OCI-LY7 (cell line): Measurements from ENCODE around the gene ID3. TPM values are rescaled to one million over a fixed set of nuclear protein-coding genes. Genes with fewer than 3 reads are reported as not detected.

Source experiments
- Bru-seq: library from RNA; stranded (reverse); fragments of 400-500 nt; gene quantifications from one replicate; lab custom pipeline; 2021; lab: Mats Ljungman, UMichigan
- BruChase-seq, 2 experiments: library from RNA; stranded (reverse); fragments of 400-500 nt; gene quantifications; one replicate each; lab custom pipeline; 2021; lab: Mats Ljungman, UMichigan
- BruUV-seq: library from RNA; stranded (reverse); fragments of 400-500 nt; replicated peaks from 2 replicates; lab custom pipeline; 2021; lab: Mats Ljungman, UMichigan
- CTCF ChIA-PET: fragments of 300-600 bp; sonication (Branson Sonifier 250); formaldehyde crosslinking; loops from one replicate; lab custom pipeline; 2022; ENCODE audit warnings: antibody characterized with exemption; ENCODE audit not compliant: unreplicated experiment; lab: Charles Lee
- POLR2A ChIA-PET: fragments of 300-600 bp; sonication (Branson Sonifier 250); formaldehyde crosslinking; loops from one replicate; lab custom pipeline; 2022; ENCODE audit warnings: antibody characterized with exemption; lab: Charles Lee
- DNase-seq: peaks from one replicate; pipeline ENCODE4 v3.0.0-alpha.2; 2015; ENCODE audit warnings: low spot score
- H2AFZ ChIP-seq: fragments of 200-600 bp; sonication (generic), shearing (Covaris generic); 2 replicates; pipeline ENCODE4 v1.6.1; 2014; ENCODE audit warnings: mild to moderate bottlenecking, antibody characterized with exemption, low read length, moderate library complexity
- H3K27ac ChIP-seq: fragments of 200-600 bp; sonication (generic); 2 replicates; pipeline ENCODE4 v1.5.1; 2014; ENCODE audit warnings: mixed run types, low read depth, mild to moderate bottlenecking, moderate library complexity, low read length, inconsistent platforms; ENCODE audit not compliant: poor library complexity, severe bottlenecking
- H3K36me3 ChIP-seq: fragments of 200-600 bp; sonication (generic); 2 replicates; pipeline ENCODE4 v1.6.1; 2014; ENCODE audit warnings: mild to moderate bottlenecking, antibody characterized with exemption, low read length, moderate library complexity, mixed read lengths; ENCODE audit not compliant: insufficient read depth
- H3K4me1 ChIP-seq: fragments of 200-600 bp; sonication (generic); 2 replicates; pipeline ENCODE4 v1.5.1; 2014; ENCODE audit warnings: mild to moderate bottlenecking, low read length; ENCODE audit not compliant: insufficient read depth, poor library complexity, severe bottlenecking
- H3K4me2 ChIP-seq: fragments of 200-600 bp; sonication (generic); 2 replicates; pipeline ENCODE4 v1.6.1; 2014; ENCODE audit warnings: mild to moderate bottlenecking, low read length
- H3K4me3 ChIP-seq: fragments of 200-600 bp; sonication (generic); 2 replicates; pipeline ENCODE4 v1.5.1; 2014; ENCODE audit warnings: mild to moderate bottlenecking, low read depth, low read length; ENCODE audit not compliant: poor library complexity, severe bottlenecking
- H3K79me2 ChIP-seq: fragments of 200-600 bp; sonication (generic); 2 replicates; pipeline ENCODE4 v1.6.1; 2016; ENCODE audit warnings: low read depth, mild to moderate bottlenecking, low read length, moderate library complexity, mixed read lengths; ENCODE audit not compliant: insufficient read depth
- H3K9me2 ChIP-seq: fragments of 200-600 bp; sonication (generic); 2 replicates; pipeline ENCODE4 v1.6.1; 2016; ENCODE audit warnings: mild to moderate bottlenecking, low read length, mixed read lengths; ENCODE audit not compliant: insufficient read depth
- H3K9me3 ChIP-seq: fragments of 200-600 bp; sonication (generic); 2 replicates; pipeline ENCODE4 v1.6.1; 2014; ENCODE audit warnings: mild to moderate bottlenecking, mixed run types, low read length, mixed read lengths
- H4K20me1 ChIP-seq: fragments of 200-600 bp; sonication (generic); 2 replicates; pipeline ENCODE4 v1.6.1; 2014; ENCODE audit warnings: mild to moderate bottlenecking, antibody characterized with exemption, low read length, moderate library complexity, mixed read lengths; ENCODE audit not compliant: insufficient read depth
- CTCF ChIP-seq: fragments of 200-600 bp; sonication (generic); conservative IDR thresholded peaks from 2 replicates; pipeline ENCODE4 v1.5.1; 2014; ENCODE audit warnings: mild to moderate bottlenecking, antibody characterized with exemption, low read length, moderate library complexity, mixed read lengths
- EZH2phosphoT487 ChIP-seq: fragments of 200-600 bp; sonication (generic); IDR thresholded peaks from 2 replicates; pipeline ENCODE4 v1.6.1; 2018; ENCODE audit warnings: low read depth, borderline replicate concordance, mild to moderate bottlenecking, mixed run types, antibody characterized with exemption, low read length, moderate library complexity, mixed read lengths
- intact Hi-C: fragments of 100-400 bp; cut with micrococcal nuclease; formaldehyde crosslinking; loops from one replicate; pipeline ENCODE4 v1.10.0; 2022; ENCODE audit not compliant: unreplicated experiment
- long read RNA-seq: library from polyadenylated mRNA; stranded (forward); transcript quantifications from one replicate; pipeline ENCODE4 v2.0.0, GENCODE V29; 2022
- total RNA-seq, 2 experiments: library from RNA; depleted of rRNA in 1 of 2; stranded (reverse); fragments of >200 nt in 1 of 2; shearing (Covaris generic) in 1 of 2; gene quantifications; 2 replicates each; pipeline ENCODE4 v1.2.3, GENCODE V29; 2014 to 2022

Gene ID3
- total RNA-seq (2014; rRNA removed; shearing (Covaris generic)) (1,286 and 1,658 TPM in 2 replicates), total RNA-seq (2022) (621 and 629 TPM in 2 replicates), Bru-seq, nascent RNA (percentile 99 among the genes with signal in this experiment), BruChase-seq, experiment 1, labeled RNA remaining after a 6-hour chase (percentile 91 among the genes with signal in this experiment), BruChase-seq, experiment 2, labeled RNA remaining after a 2-hour chase (percentile 95 among the genes with signal in this experiment)
- long read RNA-seq, transcript ID3-203 (2 exons, 892 nt): minor isoform, 36 of 1,512 reads
- long read RNA-seq, transcript ID3-201 (3 exons, 1,251 nt): major isoform, 1,346 of 1,512 reads
- long read RNA-seq, transcript ID3-202 (2 exons, 623 nt): minor isoform, 13 of 1,512 reads
- long read RNA-seq, partial matches to known transcripts: 0 of 1,512 reads
- long read RNA-seq, other reads (novel, unspliced or antisense): 117 of 1,512 reads

GRCh38 chr1:23559136-23559984 is at the start of gene ID3:
Gene ID3 (minus strand): TSS chr1:23559501. CDS start chr1:23559426, 75 bp downstream.
- BruUV-seq: TSS peak; percentile 82
- ChIA-PET POLR2A (interaction anchor here (0.6 to 12.1 kb wide), 24 partner anchors 8 to 631 kb away, joined by 3 to 259 read pairs (median 6); no protein-coding TSS in a partner anchor), CTCF (interaction anchor here (0.8 kb wide), 1 partner anchor 39 kb away, joined by 3 read pairs; no protein-coding TSS in a partner anchor)
- H3K27ac ChIP-seq: peak within 1 kb of the TSS; percentile 97
- H3K4me1 ChIP-seq: peaks cover 68% of the 10 kb centered on the region
- DNase-seq: peak; percentile 97
- H3K4me2 ChIP-seq: peak within 1 kb of the TSS; percentile 97
- peaks cover 18% of the 10 kb centered on the region for H4K20me1 ChIP-seq
- intact Hi-C loops: loop anchor here (1.0 kb wide), 3 partner anchors 18 to 54 kb away; no protein-coding TSS in a partner anchor
- peaks cover 49% of the 10 kb centered on the region for H3K79me2 ChIP-seq
- no peaks in the 10 kb centered on the region for H3K9me3 ChIP-seq
- H3K4me3 ChIP-seq: peak within 1 kb of the TSS; percentile 94
- 0 out of 2 replicates have a peak, but pooled peaks have one; percentile 13 for TF ChIP-seq CTCF
- TF ChIP-seq EZH2phosphoT487: no peak
- H3K36me3 ChIP-seq: peaks cover 28% of the 10 kb centered on the region
- H3K9me2 ChIP-seq: no peaks in the 10 kb centered on the region
- H2AFZ ChIP-seq: no peak within 1 kb of the TSS

GRCh38 chr1:23607944-23608343 is 48.6 kb upstream of the ID3 start:
- CTCF ChIA-PET: no interaction called here
- H3K36me3 ChIP-seq: no peaks in the 10 kb centered on the region
- H4K20me1 ChIP-seq: no peaks in the 10 kb centered on the region
- H3K79me2 ChIP-seq: no peaks in the 10 kb centered on the region
- DNase-seq: no peak
- H3K27ac ChIP-seq: peak overlapping the region; percentile 67
- H2AFZ ChIP-seq: no peak overlapping the region
- intact Hi-C loops: no loop called here
- TF ChIP-seq EZH2phosphoT487 (no peak), CTCF (no peak)
- H3K9me3 ChIP-seq: no peaks in the 10 kb centered on the region
- no peaks in the 10 kb centered on the region for H3K9me2 ChIP-seq
- H3K4me3 ChIP-seq: no peak overlapping the region
- no TSS peak for BruUV-seq
- H3K4me2 ChIP-seq: peak overlapping the region; percentile 35; the same call in 1 of the 2 replicates
- peaks cover 96% of the 10 kb centered on the region for H3K4me1 ChIP-seq
- POLR2A ChIA-PET: interaction anchor here (1.4 to 10.2 kb wide), 3 partner anchors 8 to 25 kb away, joined by 4 to 135 read pairs (median 28); no protein-coding TSS in a partner anchor
